Measurements from ENCODE around the gene OSER1.
"Not testable (repeated sequence)": the region's sequence is repeated elsewhere in the genome, so short reads cannot be mapped to it uniquely, and the experiment has no call there.

Gene OSER1

DNA sequence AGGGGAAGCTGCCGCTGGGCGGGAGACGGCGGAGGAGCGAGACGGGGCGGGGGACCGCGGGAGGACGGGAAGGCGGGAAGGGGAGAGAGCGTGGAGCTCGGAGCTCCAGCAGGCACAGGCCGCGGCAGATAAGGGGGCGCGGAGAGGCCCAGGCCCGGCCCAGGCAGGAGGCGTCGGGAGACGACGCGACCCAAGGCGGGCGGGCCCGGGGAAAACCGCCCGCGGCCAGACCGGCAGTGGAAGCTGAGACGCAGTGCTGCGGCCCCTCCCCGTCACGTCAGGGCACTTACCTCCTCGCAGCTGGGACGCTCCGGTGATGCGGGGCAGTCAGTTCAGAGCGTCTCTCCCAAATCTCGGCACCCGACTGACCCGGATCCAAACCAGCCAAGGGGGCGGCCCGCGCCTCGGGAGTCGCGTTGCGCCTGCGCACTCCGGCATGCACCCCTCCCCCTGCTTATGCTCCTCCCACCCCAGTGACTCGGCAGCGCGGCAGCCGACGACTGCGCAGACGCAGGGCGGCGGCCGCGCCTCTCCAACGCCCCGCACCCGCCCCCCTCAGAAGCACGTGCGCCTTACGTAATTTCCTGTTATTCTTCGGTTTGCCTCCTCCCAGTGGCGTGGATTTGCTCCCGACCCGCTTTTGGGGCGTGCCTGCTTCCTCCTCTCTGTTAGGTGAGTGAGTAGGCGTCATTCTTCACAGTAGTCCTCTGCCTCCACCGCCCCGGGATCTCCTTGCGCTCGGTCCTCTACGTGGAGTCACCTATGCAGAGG, at the start of gene OSER1:
TSS of gene OSER1 (minus strand) at position 366 of the 771 bp plus-strand sequence. CDS start 3,814 bp downstream, outside the sequence.
- peak; percentile 86 to 99 (median 96) for DNase-seq

DNA sequence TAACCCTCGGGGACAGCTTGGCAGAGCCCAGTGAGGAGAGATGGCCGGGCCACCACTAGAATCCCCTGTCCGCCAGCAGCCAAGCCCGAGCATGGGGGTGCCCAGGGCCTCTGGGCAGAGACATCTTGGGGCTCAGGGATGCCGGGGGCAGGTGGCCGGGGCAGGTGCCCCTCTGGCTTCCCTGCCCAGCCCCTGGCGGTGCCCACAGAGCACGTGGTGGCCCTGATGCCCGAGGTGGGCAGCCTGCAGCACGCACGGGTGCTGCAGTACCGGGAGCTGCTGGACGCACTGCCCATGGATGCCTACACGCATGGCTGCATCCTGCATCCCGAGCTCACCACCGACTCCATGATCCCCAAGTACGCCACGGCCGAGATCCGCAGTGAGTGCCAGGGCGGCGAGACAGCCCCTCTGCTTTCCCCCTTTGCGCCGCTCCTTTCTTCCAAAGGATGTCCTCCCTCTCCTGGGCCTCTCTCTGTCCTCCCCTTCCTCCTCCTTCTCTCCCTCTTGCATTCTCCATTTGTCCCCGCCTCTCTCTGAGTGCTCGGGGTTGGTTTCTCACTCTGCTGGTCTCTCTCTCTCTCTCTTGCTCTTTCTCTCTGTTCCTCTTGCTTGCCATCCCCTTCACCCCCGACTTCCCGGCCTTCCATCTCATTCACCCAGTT, 47.8 kb upstream of the OSER1 start:
- no peak for DNase-seq

DNA sequence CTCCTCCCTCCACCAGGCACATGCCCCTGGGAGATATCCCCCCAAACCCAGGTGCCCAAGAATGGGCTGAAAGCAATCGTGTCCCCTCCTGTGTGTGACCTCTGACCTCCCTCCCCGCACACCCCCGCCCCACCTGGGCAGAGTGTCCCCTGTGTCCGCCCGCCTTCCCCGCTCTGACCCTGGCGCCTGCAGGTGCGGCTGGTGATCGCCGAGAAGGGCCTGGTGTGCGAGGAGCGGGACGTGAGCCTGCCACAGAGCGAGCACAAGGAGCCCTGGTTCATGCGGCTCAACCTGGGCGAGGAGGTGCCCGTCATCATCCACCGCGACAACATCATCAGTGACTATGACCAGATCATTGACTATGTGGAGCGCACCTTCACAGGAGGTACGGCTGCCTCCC, 46.4 kb upstream of the OSER1 start:
- no peak for DNase-seq

DNA sequence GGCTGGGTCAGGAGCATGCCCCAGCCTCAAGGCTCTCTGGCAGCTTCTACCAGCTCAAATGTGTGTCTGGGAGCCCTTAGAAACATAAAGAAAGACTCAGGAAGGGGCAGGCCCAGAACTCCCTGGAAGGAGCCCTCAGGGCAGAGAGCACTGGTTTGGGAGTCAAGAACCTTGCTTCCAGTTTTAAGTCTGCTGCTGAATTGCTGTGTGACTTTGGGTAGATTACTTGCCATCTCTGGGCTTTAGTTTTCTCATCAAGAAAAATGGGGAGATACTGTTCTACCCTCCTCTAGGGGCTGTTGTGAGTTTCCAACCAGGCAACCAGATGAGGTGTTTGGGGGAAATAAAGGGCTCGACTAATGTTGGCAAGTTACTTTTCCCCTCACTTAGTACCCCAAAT, 45.4 kb upstream of the OSER1 start:
- no peak for DNase-seq

DNA sequence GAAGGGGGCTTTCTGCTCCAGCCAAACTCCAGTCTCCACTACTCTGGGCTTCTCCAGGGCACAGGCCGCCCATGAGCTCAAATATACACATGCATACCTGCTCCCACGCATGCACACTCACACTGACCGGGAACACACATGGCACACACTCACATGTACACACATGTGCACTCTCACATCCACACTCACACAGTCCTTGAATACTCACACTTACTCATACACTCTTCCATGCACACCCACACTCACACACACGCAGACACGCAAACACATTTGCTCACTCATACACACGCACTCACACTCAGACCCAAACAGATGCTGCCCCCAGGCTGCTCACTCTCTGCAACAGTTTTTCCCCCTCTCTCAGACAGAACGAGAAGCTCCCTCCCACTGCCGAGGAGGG, 43.5 kb upstream of the OSER1 start:
- DNase-seq, result no peak

DNA sequence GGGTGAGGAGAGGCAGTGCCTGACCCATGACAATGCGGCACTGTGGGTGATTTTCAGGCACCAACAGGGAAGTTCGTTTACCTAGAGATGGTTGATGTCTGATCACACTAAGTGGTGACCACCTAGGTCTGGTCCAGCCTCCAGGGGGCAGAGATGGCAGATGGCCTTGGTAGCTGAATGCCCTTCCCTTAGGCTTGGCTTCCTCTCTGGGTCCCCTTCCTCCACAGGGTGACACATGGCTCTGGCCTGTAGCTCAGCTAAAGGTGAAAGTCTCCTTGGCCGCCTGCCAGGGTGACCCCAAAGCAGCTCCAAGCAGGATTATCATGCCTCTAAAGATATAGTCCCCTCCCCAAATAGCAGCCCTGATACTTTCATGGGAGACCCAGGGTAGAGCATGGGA, 43.0 kb upstream of the OSER1 start:
- DNase-seq, result no peak

DNA sequence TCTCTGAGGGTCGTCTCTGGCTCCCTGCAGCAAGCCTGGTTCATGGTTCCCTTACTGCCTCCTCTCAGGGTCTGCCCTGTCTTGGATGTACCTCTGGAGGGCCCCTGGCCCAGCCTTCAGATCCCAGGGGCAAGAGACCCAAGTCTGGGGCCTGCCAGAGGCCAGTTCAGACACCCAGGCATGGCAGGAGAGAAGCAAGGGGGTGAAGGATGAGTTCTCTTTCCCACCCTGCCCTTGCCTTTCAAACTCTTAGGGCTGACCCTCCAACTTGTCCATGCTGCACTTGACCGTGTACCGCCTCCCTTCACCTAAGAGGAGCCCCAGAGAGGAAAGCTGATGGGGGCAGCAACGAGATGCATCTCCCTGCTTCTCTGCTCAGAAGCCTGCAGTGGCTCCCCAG, 40.7 kb upstream of the OSER1 start:
- no peak for DNase-seq

DNA sequence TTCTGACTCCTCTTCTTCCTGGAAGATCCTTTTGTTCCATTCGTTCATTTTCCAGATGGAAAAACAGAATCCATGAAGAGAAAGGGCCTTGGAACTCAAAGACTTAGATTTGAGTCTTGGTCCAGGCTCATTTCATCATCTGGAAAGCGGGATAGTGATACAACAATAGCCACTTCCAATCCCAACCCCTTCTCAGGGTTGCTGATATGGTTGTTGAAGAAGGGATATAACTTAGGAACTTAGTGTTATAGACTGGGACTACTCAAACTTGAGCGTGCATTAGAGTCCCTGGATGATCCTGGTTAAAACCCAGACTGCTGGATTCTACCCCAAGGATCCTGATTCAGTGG, 37.8 kb upstream of the OSER1 start:
- no peak for DNase-seq

DNA sequence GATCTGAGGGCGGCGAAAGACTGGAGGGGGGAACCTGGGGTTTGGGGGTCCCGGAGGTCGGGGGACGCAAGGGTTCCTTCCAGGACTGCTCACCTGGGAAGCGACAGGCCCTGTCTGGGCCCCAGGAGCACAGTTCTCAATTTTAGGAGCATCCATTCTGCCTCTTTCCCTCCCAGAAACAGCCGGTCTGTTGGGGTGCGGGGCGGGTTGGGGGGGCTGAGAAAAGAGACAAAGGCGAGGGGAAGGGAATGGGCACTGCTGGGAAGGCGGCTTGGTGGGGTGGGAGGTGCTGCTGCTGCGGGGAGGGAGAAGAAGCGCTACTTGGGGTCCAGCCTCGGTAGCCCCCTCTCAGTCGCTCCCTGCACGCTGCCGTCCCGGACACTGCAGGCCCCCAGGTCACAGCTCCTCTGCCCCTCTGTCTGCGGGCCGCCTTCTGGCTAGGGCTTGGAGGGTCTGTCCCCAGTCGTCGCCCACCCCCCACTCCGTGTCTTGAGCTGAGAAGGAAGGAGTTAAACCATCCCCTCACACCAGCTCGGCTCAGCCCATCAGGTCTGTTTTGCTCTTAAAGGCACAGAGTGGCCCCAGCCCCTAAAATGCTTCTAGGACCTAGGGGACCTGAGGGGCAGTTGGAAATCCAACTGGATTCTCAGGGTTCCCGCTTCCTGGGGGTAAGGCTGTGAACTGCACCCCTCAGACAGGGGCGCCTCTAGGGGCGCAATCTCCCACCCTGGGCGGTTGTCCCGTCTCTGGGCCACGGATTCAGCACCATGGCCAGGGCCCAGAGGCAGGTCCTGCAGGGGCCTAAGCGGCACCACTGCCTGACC, 37.2 kb upstream of the OSER1 start:
- peak in 5 of 14 donors; percentile 1 to 19 (median 10) for DNase-seq

DNA sequence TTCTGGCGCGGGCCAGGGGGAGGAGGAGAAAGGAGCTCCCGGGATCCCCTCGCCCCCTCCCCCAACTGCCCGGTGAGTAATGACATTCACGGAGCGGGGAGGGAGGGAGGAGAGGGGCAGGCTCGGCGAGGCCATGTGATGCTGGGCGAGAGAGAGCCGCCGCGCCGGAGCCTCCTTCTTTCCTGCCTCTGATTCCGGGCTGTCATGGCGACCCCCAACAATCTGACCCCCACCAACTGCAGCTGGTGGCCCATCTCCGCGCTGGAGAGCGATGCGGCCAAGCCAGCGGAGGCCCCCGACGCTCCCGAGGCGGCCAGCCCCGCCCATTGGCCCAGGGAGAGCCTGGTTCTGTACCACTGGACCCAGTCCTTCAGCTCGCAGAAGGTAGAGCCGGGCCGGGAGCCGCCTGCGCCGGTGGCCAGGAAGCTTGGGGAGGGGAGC, 36.6 kb upstream of the OSER1 start, which contains the start of gene GDAP1L1:
TSS of gene GDAP1L1 (plus strand) at position 178 of the 441 bp plus-strand sequence. CDS start at position 205, 27 bp downstream.
- peak in 10 of 14 donors; percentile 1 to 73 (median 20) for DNase-seq

DNA sequence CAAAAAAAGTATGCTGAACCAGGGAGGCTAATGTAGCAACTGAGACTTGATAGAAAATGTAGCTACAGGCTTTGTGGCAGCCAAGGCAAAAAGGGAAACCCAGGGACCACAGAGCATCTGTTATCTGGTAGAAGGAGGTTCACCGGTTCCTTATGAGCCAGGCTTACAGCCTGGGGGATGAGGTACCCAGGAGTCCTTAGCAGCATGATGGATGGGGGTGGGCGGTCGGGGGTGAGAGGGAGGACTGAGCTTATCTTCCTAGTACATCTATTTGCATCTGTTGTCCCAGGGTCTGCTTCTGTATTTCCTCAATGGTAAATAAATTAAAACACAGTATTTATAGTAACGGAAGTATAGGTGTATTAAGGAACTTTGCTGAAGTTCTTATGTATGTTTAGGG, 35.4 kb upstream of the OSER1 start:
- no peak for DNase-seq

DNA sequence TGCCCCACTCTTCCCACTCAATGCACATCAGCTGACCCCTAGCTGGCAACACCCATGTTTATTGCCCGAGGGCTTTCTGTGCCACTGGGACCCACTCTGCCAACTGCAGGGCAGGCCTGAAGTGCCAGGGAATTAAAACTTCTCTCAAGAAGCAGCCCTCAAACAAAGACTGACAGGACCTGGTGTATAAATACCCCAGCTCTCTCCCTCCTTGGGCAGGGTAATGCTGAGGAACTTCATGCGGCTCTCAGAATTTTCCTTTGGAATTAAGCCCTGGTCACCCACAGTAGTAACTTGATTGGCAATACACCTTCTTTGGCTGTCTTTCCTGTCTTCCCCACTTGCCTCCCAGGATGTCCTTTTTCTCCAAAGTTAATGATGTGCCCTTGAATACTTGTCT, 31.2 kb upstream of the OSER1 start:
- DNase-seq, result no peak

DNA sequence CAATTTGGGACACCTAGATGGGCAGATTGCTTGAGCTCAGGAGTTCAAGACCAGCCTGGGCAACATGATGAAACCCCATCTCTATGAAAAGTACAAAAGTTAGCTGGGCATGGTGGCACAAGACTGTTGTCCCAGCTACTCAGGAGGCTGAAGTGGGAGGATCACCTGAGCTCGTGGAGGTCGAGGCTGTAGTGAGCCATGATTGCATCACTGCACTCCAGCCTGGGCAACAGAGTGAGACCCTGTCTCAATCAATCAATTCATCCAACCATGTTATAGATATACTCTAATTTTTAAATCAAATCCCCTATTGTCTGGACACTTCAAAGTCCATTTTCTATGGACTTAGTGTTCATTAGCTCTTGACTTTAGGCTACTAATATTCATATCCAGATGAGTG, 26.3 kb upstream of the OSER1 start:
- not testable (repeated sequence) for DNase-seq

DNA sequence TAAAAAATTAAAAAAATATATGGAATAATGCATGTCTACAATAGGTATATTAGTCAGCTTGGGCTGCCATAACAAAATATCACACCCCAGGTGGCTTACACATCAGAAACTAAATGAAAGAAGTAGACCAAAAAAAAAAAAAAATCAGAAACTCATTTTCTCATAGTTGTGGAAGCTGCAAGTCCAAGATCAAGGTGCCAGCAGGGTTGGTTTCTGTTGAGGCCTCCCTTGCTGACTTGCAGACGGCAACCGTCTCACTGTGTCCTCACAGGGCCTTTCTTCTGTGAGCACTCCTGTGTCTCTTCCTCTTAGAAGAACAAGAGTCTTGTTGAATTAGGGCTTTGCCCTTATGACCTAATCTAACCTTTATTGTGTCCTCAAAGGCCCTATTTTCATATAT, 25.1 kb upstream of the OSER1 start:
- DNase-seq, result no peak

DNA sequence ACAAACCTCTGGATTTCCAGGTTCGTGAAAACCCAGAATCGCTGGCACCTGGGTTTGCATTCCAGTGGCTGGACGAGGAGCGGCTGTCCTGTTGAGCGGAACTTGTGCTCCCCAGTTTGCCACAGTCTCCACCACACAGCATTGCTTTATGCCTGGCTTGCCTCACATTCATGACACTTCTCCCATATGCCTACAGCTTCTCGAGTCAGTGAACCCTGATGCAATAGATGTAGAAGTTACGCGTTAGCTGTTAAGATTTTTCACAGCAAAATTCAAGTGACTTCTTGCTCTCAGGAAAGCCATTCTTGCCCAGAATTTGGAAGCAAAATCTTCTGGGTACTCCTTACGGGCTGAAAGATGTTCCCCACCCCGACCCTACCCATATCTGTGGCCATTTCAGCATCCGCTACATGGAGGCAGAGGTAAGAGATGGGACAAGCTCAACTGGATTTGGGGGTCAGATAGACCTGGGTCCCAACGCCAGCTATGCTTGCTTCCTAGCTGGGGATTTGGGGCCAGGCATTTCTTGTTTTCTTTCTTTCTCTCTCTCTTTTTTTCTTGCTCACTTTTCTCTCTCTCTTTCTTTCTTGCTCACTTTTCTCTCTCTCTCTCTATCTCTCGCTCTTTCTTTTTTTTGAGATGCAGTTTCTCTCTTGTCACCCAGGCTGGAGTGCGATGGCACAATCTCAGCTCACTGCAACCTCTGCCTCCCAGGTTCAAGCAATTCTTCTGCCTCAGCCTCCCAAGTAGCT, 24.2 kb upstream of the OSER1 start:
- DNase-seq, result no peak

DNA sequence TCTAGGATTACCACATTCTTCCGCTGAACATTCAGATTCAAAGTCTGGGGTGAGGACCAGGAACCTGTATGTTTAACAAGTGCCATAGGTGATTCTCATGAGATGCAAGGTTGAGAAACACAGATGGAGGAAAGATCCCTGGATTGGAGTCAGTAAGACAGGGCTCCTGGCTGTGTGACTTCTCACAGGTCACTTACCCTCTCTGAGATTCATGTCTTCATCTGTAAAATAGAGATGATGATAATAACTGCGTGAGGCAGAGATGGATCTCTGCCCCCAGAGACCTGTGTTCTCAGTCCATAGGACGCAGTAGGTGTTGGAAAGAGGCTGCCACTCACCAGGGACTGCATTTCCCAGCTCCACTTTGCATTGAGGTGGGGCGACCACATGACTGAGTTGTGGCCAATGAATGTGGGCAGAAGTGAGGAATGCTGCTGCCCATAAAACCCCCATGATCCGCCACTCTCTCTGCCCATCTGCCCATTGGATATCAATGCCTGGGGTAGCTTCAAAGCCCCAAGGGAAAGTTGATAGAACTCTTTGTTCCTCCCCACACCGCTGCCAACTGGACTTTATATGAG, 23.0 kb upstream of the OSER1 start:
- DNase-seq, result no peak

DNA sequence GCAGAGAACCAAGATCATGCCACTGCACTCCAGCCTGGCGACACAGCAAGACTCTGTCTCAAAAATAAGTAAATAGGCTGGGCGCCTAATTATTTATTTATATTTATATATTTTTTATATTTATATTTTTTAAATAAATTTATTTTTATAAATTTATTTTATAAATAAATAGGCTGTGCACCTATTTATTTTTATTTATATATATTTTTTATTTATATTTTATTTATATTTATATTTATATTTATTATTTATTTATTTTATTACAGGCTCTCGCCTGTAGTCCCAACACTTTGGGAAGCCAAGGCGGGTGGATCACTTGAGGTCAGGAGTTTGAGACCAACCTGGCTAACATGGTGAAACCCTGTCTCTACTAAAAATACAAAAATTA, 21.9 kb upstream of the OSER1 start:
- not testable (repeated sequence) for DNase-seq

DNA sequence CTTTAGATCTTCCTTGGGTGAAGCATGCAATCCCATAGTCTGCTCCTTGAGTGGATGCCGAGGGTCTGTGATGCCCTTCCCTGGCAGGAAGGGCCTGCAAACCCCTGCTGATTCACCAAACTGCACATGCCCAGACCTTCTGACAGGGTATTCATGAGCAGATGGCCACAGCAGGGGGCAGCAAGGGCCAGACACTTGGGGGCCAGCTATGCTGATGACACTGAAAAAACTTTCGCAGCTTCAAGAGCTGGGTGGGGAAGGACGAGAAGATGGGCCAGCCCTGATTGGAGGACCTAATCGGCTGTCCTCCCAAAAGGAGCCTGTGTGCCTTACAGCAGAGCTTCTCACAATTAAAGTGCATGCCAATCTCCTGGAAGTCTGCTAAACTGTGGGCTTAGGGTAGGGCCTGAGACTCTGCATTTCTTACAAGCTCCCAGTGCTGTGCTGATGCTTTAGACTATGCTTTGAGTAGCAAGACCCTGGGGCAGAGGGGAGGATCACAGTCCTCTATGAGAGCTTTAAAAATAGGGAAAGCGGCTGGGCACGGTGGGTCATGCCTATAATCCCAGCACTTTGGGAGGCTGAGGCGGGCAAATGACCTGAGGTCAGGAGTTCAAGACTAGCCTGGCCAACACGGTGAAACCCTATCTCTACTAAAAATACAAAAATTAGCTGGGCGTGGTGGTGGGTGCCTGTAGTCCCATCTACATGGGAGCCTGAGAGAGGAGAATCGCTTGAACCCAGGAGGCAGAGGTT, 21.3 kb upstream of the OSER1 start:
- DNase-seq, result peak in 1 of 14 donors; percentile 7

DNA sequence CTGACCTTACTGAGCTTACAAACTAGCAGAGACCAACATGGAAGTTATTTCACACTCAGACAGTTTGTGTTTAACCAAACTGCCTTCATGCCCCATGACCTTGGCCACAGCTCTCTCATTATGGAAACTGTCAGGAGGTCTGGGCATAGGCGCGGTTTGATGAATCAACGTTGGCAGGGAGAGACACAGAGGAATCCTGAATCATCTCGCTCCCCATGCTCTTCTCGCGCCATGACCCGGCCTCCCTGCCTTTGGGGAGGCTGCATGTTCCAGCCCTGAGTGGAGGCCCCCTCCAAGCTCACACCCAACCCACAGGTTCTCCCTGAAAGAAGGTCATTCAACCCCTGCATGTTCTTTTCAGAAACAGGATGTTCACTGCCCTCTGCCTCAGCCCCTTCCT, 20.6 kb upstream of the OSER1 start:
- DNase-seq, result no peak

DNA sequence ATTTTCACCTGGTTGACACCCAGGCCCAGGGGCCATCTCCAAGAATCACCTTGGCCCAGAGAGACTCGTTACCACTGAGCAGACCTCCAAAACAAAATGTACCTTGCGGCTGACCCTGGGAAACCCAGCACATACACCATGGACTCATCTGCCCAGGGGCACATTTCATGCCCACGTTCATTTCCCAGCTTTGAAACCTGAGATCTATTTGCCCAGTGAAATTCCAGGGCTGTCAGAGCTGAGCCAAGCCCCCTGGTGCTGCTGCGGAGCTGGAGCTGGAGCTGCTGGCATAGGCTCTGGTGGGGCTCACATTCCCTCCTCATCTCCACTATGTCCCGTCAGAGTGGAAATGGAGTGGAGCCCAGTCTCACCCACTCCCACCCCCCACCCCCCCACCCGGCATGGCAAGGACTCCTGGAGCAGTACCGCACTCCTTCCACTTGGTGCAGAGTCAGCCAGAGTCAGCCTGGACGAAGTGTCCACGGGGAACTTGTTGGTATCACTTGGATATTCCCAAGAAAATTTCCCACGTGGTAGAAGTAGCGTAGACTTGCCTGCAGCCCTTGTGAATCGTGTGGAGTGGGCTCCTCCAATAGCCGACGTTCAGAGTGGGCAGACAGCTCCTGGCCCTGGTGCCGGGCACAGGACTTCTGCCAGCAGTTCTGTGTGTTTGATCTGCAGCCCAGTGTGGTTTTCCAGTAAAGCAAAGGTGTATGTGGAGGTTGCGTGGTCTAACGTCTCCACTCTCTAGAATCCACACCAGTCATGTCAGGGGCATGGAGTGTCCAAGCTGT, 18.1 kb upstream of the OSER1 start:
- DNase-seq, result no peak

All from C1 segment of cervical spinal cord (tissue), 14 donors.